Loucy (cell line): Measurements from ENCODE around the gene ANKDD1B.

Experiments
- CTCF ChIP-seq: fragments of 200-600 bp; sonication (generic); conservative IDR thresholded peaks from 2 replicates; pipeline ENCODE4 v1.5.1; 2014; ENCODE audit warnings: mild to moderate bottlenecking, antibody characterized with exemption, low read length
- EZH2phosphoT487 ChIP-seq: fragments of 200-600 bp; IDR thresholded peaks from 2 replicates; pipeline ENCODE4 v1.6.1; 2018; ENCODE audit warnings: antibody characterized with exemption, mild to moderate bottlenecking, moderate library complexity, borderline replicate concordance

- no peak for TF ChIP-seq CTCF
- TF ChIP-seq EZH2phosphoT487: no peak
Measured at GRCh38 chr5:75616971-75617621, 5.8 kb downstream of the ANKDD1B start.
